ENCODE data around the gene ZNF91.
"Not testable (repeated sequence)": the region's sequence is repeated elsewhere in the genome, so short reads cannot be mapped to it uniquely, and the experiment has no call there.

The ZNF91 gene

DNA sequence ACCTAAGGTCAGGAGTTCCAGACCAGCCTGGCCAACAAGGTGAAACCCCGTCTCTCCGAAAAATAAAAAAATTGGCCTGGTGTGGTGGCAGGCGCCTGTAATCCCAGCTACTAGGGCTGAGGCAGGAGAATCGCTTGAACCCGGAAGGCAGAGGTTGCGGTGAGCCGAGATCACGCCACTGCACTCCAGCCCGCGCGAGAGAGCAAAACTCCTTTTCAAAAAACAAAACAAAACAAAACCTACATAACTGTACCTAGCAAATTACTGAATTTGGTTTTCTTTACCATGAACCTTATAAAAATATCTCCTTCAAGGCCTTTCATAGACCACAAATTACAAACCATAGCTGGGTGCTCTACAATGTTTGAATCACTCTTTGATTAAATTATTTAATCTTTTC, 760 bp downstream of the ZNF91 start:
- no peak for DNase-seq

DNA sequence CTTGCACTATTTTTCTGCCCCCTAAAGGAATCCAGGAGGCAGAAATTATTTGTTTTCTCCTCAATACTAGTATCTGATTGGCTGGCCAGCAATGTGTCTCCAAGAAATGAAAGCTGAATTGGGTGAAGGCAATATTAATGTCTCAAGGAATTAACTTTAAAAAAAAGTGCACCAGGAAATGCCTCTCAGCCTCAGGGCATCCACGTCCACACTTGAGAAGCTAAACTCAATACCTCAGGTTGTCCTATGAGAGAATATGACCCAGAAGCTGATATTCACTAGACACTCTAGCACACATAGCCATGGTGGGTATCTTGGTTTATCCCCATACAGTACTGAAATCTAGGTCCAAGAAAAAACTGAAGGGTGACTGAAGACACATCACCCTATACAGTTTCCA, 2.1 kb downstream of the ZNF91 start:
- no peak for DNase-seq

- DNase-seq: no peak
Measured at GRCh38 chr19:23391236-23391635, 4.0 kb downstream of the ZNF91 start.

DNA sequence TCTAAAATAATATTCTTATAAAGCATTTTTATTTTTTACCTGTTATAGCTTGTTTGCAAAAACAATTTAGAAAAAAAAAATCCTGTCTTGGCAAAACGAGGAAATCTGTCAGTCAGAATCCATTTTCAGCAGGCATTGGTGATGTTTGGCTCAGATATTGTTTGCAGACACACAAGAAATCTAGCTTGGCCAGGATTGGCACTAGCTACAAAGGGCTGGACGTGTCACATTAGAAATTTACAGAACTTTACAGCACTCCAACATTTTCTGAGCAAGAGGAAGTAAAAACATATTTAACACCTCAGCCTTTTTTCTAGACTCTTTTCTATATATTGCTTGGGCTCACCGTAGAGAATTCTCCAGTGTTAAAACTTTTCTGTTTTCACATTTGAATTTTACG, 9.9 kb downstream of the ZNF91 start:
- no peak for DNase-seq

- DNase-seq: no peak
Measured at GRCh38 chr19:23384858-23385257, 10.4 kb downstream of the ZNF91 start.

DNA sequence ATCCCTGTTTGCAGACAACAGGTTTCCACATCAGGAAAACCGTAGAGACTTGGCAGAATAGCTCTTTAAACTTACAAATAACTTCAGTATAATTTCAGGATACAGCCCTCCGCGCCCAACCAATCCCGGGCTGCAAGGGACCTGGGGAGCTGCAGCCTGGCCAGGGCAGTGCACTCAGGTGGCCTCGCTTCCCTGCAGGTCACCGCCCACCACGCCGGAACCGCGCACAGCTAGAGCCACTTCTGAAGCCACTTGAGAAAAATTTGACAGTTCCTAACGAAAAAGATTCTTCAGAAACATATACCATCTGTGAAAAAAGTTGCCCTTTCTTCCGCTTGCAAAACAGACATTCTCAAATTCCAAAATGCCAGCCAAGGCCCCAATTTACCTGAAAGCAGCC, 11.1 kb downstream of the ZNF91 start:
- DNase-seq: no peak

GRCh38 chr19:23382955-23383354, 12.3 kb downstream of the ZNF91 start:
- no peak for DNase-seq

- DNase-seq: no peak
Measured at GRCh38 chr19:23381114-23381513, 14.2 kb downstream of the ZNF91 start.

- DNase-seq: not testable (repeated sequence)
Measured at GRCh38 chr19:23379671-23380070, 15.6 kb downstream of the ZNF91 start.

DNA sequence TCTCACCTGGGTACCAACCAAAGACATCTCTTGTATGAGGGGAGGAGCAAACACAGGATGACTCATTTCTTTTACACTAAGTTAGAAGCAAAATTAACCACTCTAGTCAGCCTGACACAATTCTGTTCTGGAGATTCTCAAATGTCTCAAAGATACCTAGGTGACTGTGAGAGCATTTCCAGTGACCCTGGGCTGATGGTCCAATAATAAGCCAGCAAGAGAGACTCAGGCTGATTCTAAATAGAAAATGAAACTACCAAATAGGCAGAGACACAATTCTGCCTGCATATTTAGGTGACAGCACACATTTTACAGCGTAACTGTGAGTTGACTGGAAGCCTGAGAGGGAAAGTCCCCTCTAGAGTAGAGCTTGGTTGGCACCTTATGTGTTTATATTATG, 16.3 kb downstream of the ZNF91 start:
- DNase-seq: no peak

GRCh38 chr19:23377276-23377675, 18.0 kb downstream of the ZNF91 start:
- DNase-seq: no peak

- no peak for DNase-seq
Measured at GRCh38 chr19:23366437-23366836, 28.8 kb downstream of the ZNF91 start.

DNA sequence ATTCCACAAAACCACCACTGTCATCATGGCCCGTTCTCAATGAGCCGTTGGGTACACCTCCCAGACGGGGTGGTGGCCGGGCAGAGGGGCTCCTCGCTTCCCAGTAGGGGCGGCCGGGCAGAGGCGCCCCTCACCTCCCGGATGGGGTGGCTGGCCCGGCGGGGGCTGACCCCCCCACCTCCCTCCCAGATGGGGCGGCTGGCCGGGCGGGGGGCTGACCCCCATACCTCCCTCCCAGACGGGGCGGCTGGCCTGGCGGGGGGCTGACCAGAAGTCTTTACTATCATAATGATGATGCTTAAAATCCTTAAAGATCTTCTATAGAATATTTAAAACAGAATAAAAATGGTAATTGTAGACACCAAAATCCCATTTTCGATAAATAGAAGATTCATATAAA, 29.2 kb downstream of the ZNF91 start:
- not testable (repeated sequence) for DNase-seq

DNA sequence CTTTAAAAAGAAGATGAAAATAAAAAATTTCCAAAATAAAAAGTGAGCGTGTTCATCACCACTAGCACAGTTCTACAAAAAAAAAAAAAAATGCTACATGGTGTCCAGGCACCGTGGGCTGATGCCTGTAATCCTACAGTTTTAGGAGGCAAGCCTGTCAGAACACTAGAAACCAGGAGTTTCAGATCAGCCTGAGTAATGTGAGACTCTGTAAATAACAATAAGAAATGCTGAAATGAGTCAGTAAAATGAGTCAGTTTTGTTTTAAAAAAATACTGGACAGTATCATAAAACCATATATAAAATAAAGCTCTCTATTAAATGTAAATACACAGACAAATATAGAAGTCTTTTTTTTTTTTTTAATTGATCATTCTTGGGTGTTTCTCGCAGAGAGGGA, 30.0 kb downstream of the ZNF91 start:
- DNase-seq: no peak

DNA sequence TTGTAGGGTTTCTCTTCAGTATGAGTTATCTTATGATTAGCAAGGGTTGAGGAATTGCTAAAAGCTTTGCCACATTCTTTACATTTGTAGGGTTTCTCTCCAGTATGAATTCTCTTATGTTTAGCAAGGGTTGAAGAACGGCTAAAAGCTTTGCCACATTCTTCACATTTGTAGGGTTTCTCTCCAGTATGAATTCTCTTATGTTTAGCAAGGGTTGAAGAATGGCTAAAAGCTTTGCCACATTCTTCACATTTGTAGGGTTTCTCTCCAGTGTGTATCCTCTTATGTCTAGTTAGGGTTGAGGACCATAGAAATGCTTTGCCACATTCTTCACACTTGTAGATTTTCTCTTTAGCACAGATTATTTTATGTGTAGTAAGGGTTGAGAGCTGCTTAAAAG, 33.4 kb downstream of the ZNF91 start:
- not testable (repeated sequence) for DNase-seq

- no peak for DNase-seq
Measured at GRCh38 chr19:23351806-23352205, 43.5 kb downstream of the ZNF91 start.

DNA sequence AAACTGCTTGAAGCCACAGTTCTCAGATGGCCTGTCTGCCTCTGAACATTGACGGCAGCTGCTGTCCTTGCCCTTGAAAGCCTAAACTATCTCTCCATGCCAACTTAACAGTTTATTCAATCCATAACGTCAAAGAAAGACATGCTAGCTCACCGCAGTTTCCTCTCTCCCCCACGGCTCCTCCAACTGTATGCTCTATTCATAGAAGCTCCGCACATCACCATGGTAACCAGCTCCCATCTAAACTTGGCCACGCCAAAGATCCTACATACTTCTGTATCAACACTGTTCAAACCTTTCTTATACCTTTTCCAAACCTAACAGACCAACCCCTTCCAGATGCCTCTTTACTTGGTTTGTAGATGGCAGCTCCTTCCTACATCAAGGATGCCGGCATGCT, 48.6 kb downstream of the ZNF91 start:
- no peak for DNase-seq

GRCh38 chr19:23345838-23346237, 49.4 kb downstream of the ZNF91 start:
- no peak for DNase-seq

DNA sequence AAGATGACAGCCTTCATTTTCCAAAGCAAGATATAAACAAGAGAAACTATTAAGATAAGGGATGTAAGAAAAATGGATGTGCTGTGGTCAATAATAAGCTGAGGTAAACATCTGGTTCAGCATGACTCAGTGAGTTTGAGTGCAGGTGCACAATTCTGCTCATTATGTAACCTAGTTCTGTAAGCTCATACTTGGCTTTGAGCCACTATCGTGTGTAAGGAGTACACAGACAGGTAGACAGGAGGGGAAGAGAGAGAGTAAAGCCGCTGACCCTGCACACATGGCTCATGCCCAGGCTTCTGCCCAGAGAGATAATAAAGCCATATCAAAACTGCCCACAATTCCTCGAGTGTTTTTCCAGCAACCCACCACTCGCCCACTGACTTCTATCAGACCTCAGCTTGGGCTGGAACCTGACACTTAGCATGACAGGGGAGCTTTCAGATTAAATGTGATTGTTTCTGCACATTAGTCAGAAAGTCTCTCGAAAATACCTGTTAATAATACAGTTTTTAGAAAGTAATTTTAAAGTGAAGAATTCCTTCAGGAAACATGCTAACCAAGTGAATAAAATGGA, 51.7 kb downstream of the ZNF91 start:
- no peak for DNase-seq

DNA sequence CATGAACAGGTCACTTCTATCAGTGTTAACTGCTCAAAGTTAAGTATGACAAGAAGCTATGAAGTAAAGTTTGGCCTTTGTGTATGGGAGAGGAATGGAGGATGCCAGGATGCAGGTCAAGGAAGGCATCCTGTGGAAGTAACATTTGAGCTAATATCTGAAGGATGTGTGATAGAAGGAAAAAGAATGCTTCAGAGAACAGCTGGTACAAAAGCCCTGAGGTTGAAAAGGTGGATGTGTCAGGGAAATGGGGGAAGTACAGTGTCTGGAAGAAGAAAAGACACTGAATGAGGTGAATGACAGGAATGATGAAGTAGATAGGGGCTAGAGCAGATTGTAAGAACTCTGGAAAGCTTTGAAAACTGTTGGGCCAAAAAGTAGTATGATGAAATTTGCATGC, 67.1 kb downstream of the ZNF91 start:
- no peak for DNase-seq

GRCh38 chr19:23321953-23322549, 73.2 kb downstream of the ZNF91 start:
- no peak for DNase-seq

- not testable (repeated sequence) for DNase-seq
Measured at GRCh38 chr19:23321403-23321802, 73.9 kb downstream of the ZNF91 start.

DNA sequence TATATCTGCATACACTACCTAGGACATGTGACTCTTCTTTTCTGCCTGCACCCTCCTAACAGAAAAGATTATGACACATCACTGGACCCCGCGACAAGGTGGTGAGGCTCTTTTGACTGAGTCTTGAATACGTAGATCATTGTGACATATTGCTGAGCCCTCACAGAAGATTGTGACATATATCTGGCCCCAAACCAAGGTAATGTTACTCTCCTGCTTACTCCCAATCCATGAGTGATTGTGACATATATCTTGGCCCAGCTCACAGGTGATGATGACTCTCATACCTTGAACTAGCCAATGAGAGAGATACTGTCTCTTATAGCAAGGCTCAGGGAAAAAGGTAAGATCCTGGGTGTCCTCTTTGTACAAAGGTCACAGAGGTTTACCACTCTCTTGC, 75.7 kb downstream of the ZNF91 start:
- DNase-seq: not testable (repeated sequence)

- DNase-seq: not testable (repeated sequence)
Measured at GRCh38 chr19:23318941-23319340, 76.3 kb downstream of the ZNF91 start.

- no peak for DNase-seq
Measured at GRCh38 chr19:23318143-23318542, 77.1 kb downstream of the ZNF91 start.

Measured in NCI-H1930 (cell line).